ENCODE measurements around the gene HMGCLL1.

GRCh38 chr6:55410674-55411073 lies 168.3 kb downstream of the HMGCLL1 start:
- TF ChIP-seq POLR2A (IDR thresholded peaks at IDR 0.05) (no peak), CTCF (IDR thresholded peaks at IDR 0.05) (no peak)

All from right lobe of liver (tissue), 4 donors.